ENCODE results near the gene PROK1. TPM values are rescaled to one million over a fixed set of nuclear protein-coding genes. Genes with fewer than 3 reads are reported as not detected.
"Not testable (repeated sequence)": the region's sequence is repeated elsewhere in the genome, so short reads cannot be mapped to it uniquely, and the experiment has no call there.

PROK1 gene, protein sequence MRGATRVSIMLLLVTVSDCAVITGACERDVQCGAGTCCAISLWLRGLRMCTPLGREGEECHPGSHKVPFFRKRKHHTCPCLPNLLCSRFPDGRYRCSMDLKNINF
- total RNA-seq = 10 to 100 TPM; 10.7 to 75.3 TPM

DNA sequence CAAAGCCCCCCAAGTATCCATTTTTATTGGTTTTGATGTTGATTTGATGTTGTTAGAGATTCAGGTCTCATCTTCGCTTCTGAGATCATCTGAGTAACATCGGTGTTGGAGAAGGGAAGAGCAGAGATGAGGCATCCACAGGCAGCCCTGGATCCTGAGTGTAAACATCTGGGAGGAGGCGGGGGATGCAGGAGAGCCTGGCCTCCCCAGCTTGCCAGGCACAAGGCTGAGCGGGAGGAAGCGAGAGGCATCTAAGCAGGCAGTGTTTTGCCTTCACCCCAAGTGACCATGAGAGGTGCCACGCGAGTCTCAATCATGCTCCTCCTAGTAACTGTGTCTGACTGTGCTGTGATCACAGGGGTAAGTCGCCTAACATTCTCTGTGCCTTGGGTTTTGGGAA is at the start of gene PROK1:
Gene PROK1, plus strand, starts transcription at position 221 of the 400 bp plus-strand sequence. Its CDS starts 68 bp downstream, at position 289.
- 66% methylated on average over 8 of the region's 8 CpGs for WGBS
- Histone ChIP-seq H3K4me1 (replicated peaks) (no peaks in the 10 kb centered on the region), H3K27me3 (replicated peaks; ENCODE audit: insufficient read depth) (no peaks in the 10 kb centered on the region), H3K36me3 (no peaks in the 10 kb centered on the region), H3K27ac (no peak within 1 kb of the TSS), H3K4me3 (no peak within 1 kb of the TSS), H3K9me3 (no peaks in the 10 kb centered on the region)
- no peak for TF ChIP-seq POLR2AphosphoS5 (IDR thresholded peaks at IDR 0.05)
- no peak for TF ChIP-seq POLR2A (IDR thresholded peaks at IDR 0.05)
- TF ChIP-seq, protein P1, sequence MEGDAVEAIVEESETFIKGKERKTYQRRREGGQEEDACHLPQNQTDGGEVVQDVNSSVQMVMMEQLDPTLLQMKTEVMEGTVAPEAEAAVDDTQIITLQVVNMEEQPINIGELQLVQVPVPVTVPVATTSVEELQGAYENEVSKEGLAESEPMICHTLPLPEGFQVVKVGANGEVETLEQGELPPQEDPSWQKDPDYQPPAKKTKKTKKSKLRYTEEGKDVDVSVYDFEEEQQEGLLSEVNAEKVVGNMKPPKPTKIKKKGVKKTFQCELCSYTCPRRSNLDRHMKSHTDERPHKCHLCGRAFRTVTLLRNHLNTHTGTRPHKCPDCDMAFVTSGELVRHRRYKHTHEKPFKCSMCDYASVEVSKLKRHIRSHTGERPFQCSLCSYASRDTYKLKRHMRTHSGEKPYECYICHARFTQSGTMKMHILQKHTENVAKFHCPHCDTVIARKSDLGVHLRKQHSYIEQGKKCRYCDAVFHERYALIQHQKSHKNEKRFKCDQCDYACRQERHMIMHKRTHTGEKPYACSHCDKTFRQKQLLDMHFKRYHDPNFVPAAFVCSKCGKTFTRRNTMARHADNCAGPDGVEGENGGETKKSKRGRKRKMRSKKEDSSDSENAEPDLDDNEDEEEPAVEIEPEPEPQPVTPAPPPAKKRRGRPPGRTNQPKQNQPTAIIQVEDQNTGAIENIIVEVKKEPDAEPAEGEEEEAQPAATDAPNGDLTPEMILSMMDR (IDR thresholded peaks at IDR 0.05) = no peak
- intact Hi-C loops (cut with DNase I) = no loop called here
- no peak for DNase-seq (ENCODE audit: low spot score)

DNA sequence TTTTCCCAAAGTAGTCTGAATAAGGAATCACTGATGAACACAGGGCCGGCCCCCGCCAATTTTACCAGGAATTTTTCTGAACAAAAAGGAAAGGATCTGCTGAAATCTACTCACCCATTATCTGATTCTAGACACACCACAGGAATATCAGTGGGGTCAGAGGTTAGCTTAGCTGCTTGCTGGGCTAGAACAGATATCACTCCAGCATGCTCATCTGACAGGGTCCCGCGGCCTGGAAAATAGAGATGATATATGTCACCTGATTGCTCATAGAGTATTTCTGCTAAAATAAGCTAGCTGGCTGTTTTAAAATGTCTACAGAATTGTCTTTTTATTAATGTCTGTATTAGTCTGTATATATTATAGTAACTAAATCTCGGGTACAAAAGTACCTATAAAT is 47.1 kb upstream of the PROK1 start:
- 93% methylated on average over 5 of the region's 5 CpGs for WGBS
- no peaks in the 10 kb centered on the region for H3K9me3 ChIP-seq
- H3K4me3 ChIP-seq = no peak overlapping the region
- no peaks in the 10 kb centered on the region for H3K27me3 ChIP-seq (replicated peaks; ENCODE audit: insufficient read depth)
- TF ChIP-seq POLR2AphosphoS5 (IDR thresholded peaks at IDR 0.05) = no peak
- TF ChIP-seq, protein P1 (IDR thresholded peaks at IDR 0.05) = no peak
- TF ChIP-seq POLR2A (IDR thresholded peaks at IDR 0.05) = no peak
- H3K27ac ChIP-seq = no peak overlapping the region
- DNase-seq (ENCODE audit: low spot score) = no peak
- intact Hi-C loops (cut with DNase I) = no loop called here
- peaks cover 7% of the 10 kb centered on the region for H3K4me1 ChIP-seq (replicated peaks)
- peaks cover 11 to 12% of the 10 kb centered on the region in 2 donors for H3K36me3 ChIP-seq

DNA sequence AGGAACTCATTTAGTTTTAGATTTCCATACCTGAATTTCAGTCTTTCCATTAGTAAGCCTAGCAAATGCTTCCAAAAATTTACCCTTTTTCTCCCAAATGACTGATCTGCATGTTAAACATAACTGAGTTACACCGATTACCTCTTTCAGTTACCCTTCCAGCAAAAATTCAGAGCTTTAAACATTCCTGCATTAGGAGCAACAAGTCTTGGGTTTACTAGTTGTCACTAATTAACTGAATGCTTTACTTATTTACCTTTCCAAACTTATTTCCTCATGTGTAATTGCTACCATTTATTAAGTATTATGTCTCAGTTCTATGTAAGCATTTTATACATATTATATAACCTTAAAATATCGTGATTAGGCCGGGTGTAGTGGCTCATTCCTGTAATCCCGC is 46.5 kb upstream of the PROK1 start:
- 96% methylated on average over 4 of the region's 4 CpGs for WGBS
- no peak for DNase-seq (ENCODE audit: low spot score)
- Histone ChIP-seq H3K27ac (no peak overlapping the region), H3K4me3 (no peak overlapping the region), H3K27me3 (replicated peaks; ENCODE audit: insufficient read depth) (no peaks in the 10 kb centered on the region), H3K4me1 (replicated peaks) (peaks cover 7% of the 10 kb centered on the region), H3K9me3 (no peaks in the 10 kb centered on the region), H3K36me3 (peaks cover 11 to 12% of the 10 kb centered on the region in 2 donors)
- intact Hi-C loops (cut with DNase I) = no loop called here
- TF ChIP-seq, protein P1 (IDR thresholded peaks at IDR 0.05) = no peak
- TF ChIP-seq POLR2AphosphoS5 (IDR thresholded peaks at IDR 0.05) = no peak
- no peak for TF ChIP-seq POLR2A (IDR thresholded peaks at IDR 0.05)

DNA sequence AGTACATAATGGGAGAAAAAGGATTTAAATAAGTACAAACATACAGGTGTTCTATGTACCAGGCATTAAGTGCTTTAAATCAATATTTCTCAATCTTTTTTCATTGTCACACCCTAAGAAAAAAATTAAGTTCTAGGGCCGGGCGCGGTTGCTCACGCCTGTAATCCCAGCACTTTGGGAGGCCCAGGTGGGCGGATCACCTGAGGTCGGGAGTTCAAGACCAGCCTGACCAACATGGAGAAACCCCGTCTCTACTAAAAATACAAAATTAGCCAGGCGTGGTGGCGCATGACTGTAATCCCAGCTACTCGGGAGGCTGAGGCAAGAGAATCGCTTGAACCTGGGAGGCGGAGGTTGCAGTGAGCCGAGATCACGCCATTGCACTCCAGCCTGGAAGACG is 44.5 kb upstream of the PROK1 start:
- not testable (repeated sequence) for DNase-seq (ENCODE audit: low spot score); H3K9me3 ChIP-seq; H3K27ac ChIP-seq; H3K27me3 ChIP-seq (replicated peaks; ENCODE audit: insufficient read depth); H3K4me1 ChIP-seq (replicated peaks)
- Histone ChIP-seq H3K36me3 (peaks cover 10 to 11% of the 10 kb centered on the region in 2 donors), H3K4me3 (peak overlapping the region; percentile 81 to 93)
- 76% methylated on average over 15 of the region's 15 CpGs for WGBS
- intact Hi-C loops (cut with DNase I) = loop anchor here (2.0 to 5.0 kb wide), 2 partner anchors 69 to 196 kb away; partner anchors contain the start of genes KCNC4 and RBM15

DNA sequence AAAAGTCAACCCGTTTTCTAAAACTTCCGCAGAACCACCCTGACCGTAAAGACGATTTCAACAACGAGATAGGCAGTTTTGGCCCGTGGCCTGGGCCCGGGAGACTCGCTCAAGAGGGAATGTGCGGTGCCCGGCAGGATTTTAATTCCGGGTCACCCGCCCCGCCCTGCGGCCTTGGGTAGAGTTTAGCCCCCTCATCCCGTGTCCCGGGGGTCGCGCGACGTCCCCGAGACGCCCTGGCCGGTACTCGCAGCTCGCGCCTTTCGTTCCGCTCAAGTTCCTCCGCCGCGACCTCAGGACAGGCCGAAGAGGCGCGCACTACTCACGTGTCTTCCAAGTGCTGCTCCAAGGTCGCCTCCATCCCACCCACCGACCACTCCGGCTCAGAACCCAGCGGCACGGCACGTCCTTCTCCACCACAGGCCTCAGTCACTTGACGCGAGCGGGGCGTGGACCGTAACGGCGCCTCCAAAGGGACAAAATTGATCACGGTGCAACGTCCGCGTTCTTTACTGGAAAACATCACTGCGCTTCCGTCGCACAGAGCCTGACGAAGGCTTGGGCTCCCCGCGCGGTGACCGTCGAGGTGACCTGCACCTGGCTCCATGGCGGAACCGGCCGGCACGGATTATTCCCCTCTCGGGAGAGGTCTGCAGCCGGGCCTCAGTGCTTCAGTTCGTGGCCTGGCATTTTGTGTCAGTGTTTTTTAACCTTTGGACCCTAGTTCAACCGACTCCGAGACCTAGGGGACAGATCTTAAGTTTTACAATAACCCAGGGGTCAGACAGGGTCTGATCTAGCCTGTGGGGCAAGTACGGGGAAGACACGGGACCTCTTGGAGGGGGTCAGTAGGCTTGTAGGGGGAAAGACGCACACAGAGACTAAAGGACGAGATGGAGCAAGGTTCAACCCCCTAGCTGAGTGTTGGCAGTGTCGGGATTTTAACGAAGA is 43.4 kb upstream of the PROK1 start, which contains the start of gene LAMTOR5:
Gene LAMTOR5, minus strand, starts transcription at position 435 of the 951 bp plus-strand sequence. Its CDS starts 74 bp downstream, at position 361.
- TF ChIP-seq, protein P1 (IDR thresholded peaks at IDR 0.05) = peak in 2 of 4 experiments; percentile 20 to 39
- TF ChIP-seq POLR2AphosphoS5 (IDR thresholded peaks at IDR 0.05) (peak; percentile 99), POLR2A (IDR thresholded peaks at IDR 0.05) (peak; percentile 82)
- peaks cover 7% of the 10 kb centered on the region for H3K4me1 ChIP-seq (replicated peaks)

More for the DNA sequence above, 43.4 kb upstream of the PROK1 start, which contains the start of gene LAMTOR5:
- intact Hi-C loops (cut with DNase I) = loop anchor here (2.0 to 5.0 kb wide), 2 partner anchors 70 to 197 kb away; partner anchors contain the start of genes KCNC4 and RBM15
- H3K9me3 ChIP-seq = no peaks in the 10 kb centered on the region
- H3K4me3 ChIP-seq = peak within 1 kb of the TSS; percentile 81 to 93
- H3K27ac ChIP-seq = peak within 1 kb of the TSS; percentile 90 to 92
- DNase-seq (ENCODE audit: low spot score) = peak; percentile 91
- H3K36me3 ChIP-seq = peaks cover 6 to 11% of the 10 kb centered on the region in 2 donors
- H3K27me3 ChIP-seq (replicated peaks; ENCODE audit: insufficient read depth) = no peaks in the 10 kb centered on the region
- WGBS = under 1% methylated on average over 56 of the region's 76 CpGs

Data from prostate gland (tissue), 2 donors.